HG03064 (cell line): ENCODE measurements around the gene TEX29.

ENCODE experiments used
- ATAC-seq: cut with Tn5 transposase; IDR thresholded peaks from one replicate; pipeline ENCODE4 v1.9.1; 2021; ENCODE audit warnings: low read depth; ENCODE audit not compliant: unreplicated experiment

Gene TEX29

GRCh38 chr13:111319998-111320911, at the start of gene TEX29:
Gene TEX29 (plus strand): TSS chr13:111320642. CDS start chr13:111320891, 249 bp downstream.
- ATAC-seq: no peak

GRCh38 chr13:111270765-111271698, 49.4 kb upstream of the TEX29 start:
- no peak for ATAC-seq

GRCh38 chr13:111272117-111272516, 48.3 kb upstream of the TEX29 start:
- no peak for ATAC-seq

- ATAC-seq: no peak
Observed at GRCh38 chr13:111275382-111275781, 45.1 kb upstream of the TEX29 start.

- ATAC-seq: no peak
Observed at GRCh38 chr13:111275995-111276618, 44.3 kb upstream of the TEX29 start.

GRCh38 chr13:111278258-111278657, 42.2 kb upstream of the TEX29 start:
- no peak for ATAC-seq

GRCh38 chr13:111278743-111279652, 41.4 kb upstream of the TEX29 start:
- ATAC-seq: no peak

- no peak for ATAC-seq
Observed at GRCh38 chr13:111280226-111280625, 40.2 kb upstream of the TEX29 start.

- no peak for ATAC-seq
Observed at GRCh38 chr13:111280681-111281585, 39.5 kb upstream of the TEX29 start.

- ATAC-seq: no peak
Observed at GRCh38 chr13:111281751-111282311, 38.6 kb upstream of the TEX29 start.

- ATAC-seq: no peak
Observed at GRCh38 chr13:111282425-111282824, 38.0 kb upstream of the TEX29 start.

- ATAC-seq: no peak
Observed at GRCh38 chr13:111282997-111283396, 37.4 kb upstream of the TEX29 start.

- ATAC-seq: no peak
Observed at GRCh38 chr13:111283457-111283856, 37.0 kb upstream of the TEX29 start.

GRCh38 chr13:111283991-111284390, 36.5 kb upstream of the TEX29 start:
- no peak for ATAC-seq

GRCh38 chr13:111284565-111284964, 35.9 kb upstream of the TEX29 start:
- ATAC-seq: no peak

GRCh38 chr13:111286162-111286561, 34.3 kb upstream of the TEX29 start:
- no peak for ATAC-seq

- no peak for ATAC-seq
Observed at GRCh38 chr13:111286749-111287148, 33.7 kb upstream of the TEX29 start.

- ATAC-seq: no peak
Observed at GRCh38 chr13:111287201-111287600, 33.2 kb upstream of the TEX29 start.
